Panc1 (cell line): ENCODE results near the gene ZNF578. TPM values are rescaled to one million over a fixed set of nuclear protein-coding genes. Genes with fewer than 3 reads are reported as not detected.

ENCODE experiments used
- ATAC-seq: fragments of 200-7000 bp; cut with Tn5 transposase; 2 replicates; pipeline ENCODE4 v1.9.1; 2020; ENCODE audit warnings: mild to moderate bottlenecking, moderate library complexity
- BruUV-seq: library from RNA; stranded (reverse); fragments of 400-500 nt; replicated peaks from 2 replicates; lab custom pipeline; 2021; lab: Mats Ljungman, UMichigan
- CTCF ChIA-PET: fragments of 300-600 bp; sonication (Branson Sonifier 250); formaldehyde crosslinking; loops from one replicate; lab custom pipeline; 2022; ENCODE audit warnings: antibody characterized with exemption; lab: Charles Lee
- POLR2A ChIA-PET: fragments of 300-600 bp; sonication (Branson Sonifier 250); formaldehyde crosslinking; loops from one replicate; lab custom pipeline; 2022; ENCODE audit warnings: antibody characterized with exemption; lab: Charles Lee
- DNase-seq: peaks from one replicate; pipeline ENCODE4 v3.0.0-alpha.2; 2010; ENCODE audit warnings: low read depth, low spot score
- H3K27ac ChIP-seq: 2 replicates; pipeline ENCODE4 v1.5.1; 2011; ENCODE audit warnings: mild to moderate bottlenecking, low read length, inconsistent platforms
- H3K27me3 ChIP-seq: fragments of 200-500 bp; sonication (Bioruptor generic); 2 replicates; pipeline ENCODE4 v1.6.0; 2014; ENCODE audit warnings: low read length, inconsistent platforms; ENCODE audit not compliant: control insufficient read depth, insufficient read depth
- H3K36me3 ChIP-seq: fragments of 200-500 bp; sonication (Bioruptor generic); 2 replicates; pipeline ENCODE4 v1.5.1; 2014; ENCODE audit warnings: inconsistent platforms, mild to moderate bottlenecking, low read length, moderate library complexity; ENCODE audit not compliant: control insufficient read depth, insufficient read depth
- H3K4me1 ChIP-seq: 2 replicates; pipeline ENCODE4 v1.5.1; 2011; ENCODE audit warnings: inconsistent platforms, mild to moderate bottlenecking, low read length, moderate library complexity; ENCODE audit not compliant: control insufficient read depth, insufficient read depth
- H3K4me3 ChIP-seq, 2 experiments: 2 replicates each; pipeline ENCODE4 v1.5.1; 2011 to 2012; ENCODE audit warnings: low read depth in 2 of 2, low read length in 2 of 2, mild to moderate bottlenecking in 2 of 2, inconsistent platforms in 1 of 2, moderate library complexity in 1 of 2
- H3K9me3 ChIP-seq: fragments of 200-500 bp; sonication (Bioruptor generic); 2 replicates; pipeline ENCODE4 v1.5.1; 2014; ENCODE audit warnings: low read depth, mild to moderate bottlenecking, inconsistent platforms, low read length, moderate library complexity; ENCODE audit not compliant: control insufficient read depth, insufficient read depth
- POLR2AphosphoS5 ChIP-seq: IDR thresholded peaks from 2 replicates; pipeline ENCODE4 v1.6.1; 2012; ENCODE audit warnings: mild to moderate bottlenecking, low read depth, low read length, moderate library complexity
- REST ChIP-seq, 2 experiments: IDR thresholded peaks; 2 replicates each; pipeline ENCODE4 v1.6.1; 2011 to 2012; ENCODE audit warnings: low read depth in 2 of 2, control low read depth in 1 of 2, low read length in 1 of 2, mild to moderate bottlenecking in 1 of 2, moderate library complexity in 1 of 2; ENCODE audit not compliant: insufficient read depth in 1 of 2
- SIN3A ChIP-seq: IDR thresholded peaks from 2 replicates; pipeline ENCODE4 v1.6.1; 2012; ENCODE audit warnings: low read depth, mild to moderate bottlenecking, low read length, moderate library complexity, borderline replicate concordance; ENCODE audit not compliant: insufficient read depth
- TCF7L2 ChIP-seq: IDR thresholded peaks from 2 replicates; pipeline ENCODE4 v1.6.1; 2011; ENCODE audit warnings: mild to moderate bottlenecking, low read depth, low read length, inconsistent platforms
- in situ Hi-C: cut with HindIII; loops from 2 replicates; pipeline ENCODE4 v1.10.0; 2016; ENCODE audit warnings: low sequenced_read_pairs, low pct_unique_long_range_greater_than_20kb
- intact Hi-C: fragments of 100-400 bp; cut with micrococcal nuclease; formaldehyde crosslinking; loops from one replicate; pipeline ENCODE4 v1.10.0; 2022; ENCODE audit not compliant: unreplicated experiment
- total RNA-seq: library from RNA; stranded (reverse); gene quantifications from one replicate; pipeline ENCODE4 v1.2.1, GENCODE V29; 2021; ENCODE audit not compliant: unreplicated experiment
- TF ChIP-seq, protein P1 (sequence below): fragments of 450-650 bp; IDR thresholded peaks from 2 replicates; pipeline ENCODE4 v1.5.1; 2017; ENCODE audit warnings: mild to moderate bottlenecking

The ZNF578 gene
- total RNA-seq, 1 experiment from 2014 or later: not detected

DNA sequence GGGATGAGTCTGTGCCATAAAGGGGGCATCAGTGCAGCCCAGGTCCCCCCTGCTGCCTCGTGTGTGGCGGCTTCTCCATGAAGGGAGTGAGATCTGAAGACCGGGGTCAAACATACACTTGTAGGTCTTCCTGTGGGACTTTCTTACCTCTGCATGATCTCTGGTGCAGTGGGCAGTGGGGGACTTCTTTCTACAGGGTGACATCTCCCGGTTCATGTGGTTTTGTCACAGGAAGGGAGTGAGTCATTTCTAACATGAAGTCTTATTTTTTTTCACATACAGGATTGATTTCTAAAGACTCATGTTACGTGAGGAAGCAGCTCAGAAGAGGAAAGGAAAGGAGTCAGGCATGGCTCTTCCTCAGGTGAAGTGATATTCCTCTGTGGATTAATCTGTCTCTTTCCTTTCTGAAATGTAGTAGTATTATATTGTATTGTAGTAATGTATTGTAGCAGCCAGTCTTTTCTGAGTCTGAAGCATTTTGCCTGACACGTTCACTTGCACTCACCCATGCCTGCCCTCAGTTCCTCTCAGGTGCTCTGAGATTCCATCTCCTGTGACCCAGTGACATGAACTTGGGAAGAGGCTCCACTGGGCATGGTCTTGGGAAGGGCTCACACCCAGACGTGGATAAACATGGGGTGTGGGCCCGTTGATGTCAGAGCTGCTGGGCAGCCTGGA, 89.8 kb downstream of the ZNF578 start:
- Histone ChIP-seq H3K4me1 (no peaks in the 10 kb centered on the region), H3K4me3 (no peak overlapping the region), H3K36me3 (no peaks in the 10 kb centered on the region), H3K27ac (no peak overlapping the region), H3K27me3 (no peaks in the 10 kb centered on the region), H3K9me3 (no peaks in the 10 kb centered on the region)
- DNase-seq: no peak
- in situ Hi-C loops: no loop called here
- no peak for TF ChIP-seq TCF7L2
- TF ChIP-seq, protein P1, sequence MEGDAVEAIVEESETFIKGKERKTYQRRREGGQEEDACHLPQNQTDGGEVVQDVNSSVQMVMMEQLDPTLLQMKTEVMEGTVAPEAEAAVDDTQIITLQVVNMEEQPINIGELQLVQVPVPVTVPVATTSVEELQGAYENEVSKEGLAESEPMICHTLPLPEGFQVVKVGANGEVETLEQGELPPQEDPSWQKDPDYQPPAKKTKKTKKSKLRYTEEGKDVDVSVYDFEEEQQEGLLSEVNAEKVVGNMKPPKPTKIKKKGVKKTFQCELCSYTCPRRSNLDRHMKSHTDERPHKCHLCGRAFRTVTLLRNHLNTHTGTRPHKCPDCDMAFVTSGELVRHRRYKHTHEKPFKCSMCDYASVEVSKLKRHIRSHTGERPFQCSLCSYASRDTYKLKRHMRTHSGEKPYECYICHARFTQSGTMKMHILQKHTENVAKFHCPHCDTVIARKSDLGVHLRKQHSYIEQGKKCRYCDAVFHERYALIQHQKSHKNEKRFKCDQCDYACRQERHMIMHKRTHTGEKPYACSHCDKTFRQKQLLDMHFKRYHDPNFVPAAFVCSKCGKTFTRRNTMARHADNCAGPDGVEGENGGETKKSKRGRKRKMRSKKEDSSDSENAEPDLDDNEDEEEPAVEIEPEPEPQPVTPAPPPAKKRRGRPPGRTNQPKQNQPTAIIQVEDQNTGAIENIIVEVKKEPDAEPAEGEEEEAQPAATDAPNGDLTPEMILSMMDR: no peak
- TF ChIP-seq POLR2AphosphoS5: no peak
- no peak for TF ChIP-seq SIN3A
- no peak for TF ChIP-seq REST (IDR thresholded peaks at IDR 0.05; ENCODE audit: insufficient read depth in 1 of 2, low read depth in 2 of 2, low read length in 1 of 2)
- intact Hi-C loops: no loop called here
- ChIA-PET POLR2A (no interaction called here), CTCF (no interaction called here)
- BruUV-seq: no TSS peak
- no peak for ATAC-seq

DNA sequence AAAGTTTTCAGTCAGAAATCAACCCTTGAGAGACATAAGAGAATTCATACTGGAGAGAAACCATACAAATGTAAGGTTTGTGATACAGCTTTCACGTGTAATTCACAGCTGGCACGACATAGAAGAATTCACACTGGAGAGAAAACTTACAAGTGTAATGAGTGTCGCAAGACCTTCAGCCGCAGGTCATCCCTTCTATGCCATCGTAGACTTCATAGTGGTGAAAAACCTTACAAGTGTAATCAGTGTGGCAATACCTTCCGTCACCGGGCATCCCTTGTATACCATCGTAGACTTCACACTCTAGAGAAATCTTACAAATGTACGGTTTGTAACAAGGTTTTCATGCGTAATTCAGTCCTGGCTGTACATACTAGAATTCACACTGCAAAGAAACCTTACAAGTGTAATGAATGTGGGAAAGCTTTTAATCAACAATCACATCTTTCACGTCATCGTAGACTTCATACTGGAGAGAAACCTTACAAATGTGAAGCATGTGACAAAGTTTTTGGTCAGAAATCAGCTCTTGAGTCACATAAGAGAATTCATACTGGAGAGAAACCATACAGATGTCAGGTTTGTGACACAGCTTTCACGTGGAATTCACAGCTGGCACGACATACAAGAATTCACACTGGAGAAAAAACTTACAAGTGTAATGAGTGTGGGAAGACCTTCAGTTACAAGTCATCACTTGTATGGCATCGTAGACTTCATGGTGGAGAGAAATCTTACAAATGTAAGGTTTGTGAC, 101.0 kb downstream of the ZNF578 start:
- intact Hi-C loops: no loop called here
- Histone ChIP-seq H3K27me3 (no peaks in the 10 kb centered on the region), H3K4me1 (no peaks in the 10 kb centered on the region), H3K4me3 (no peak overlapping the region), H3K36me3 (no peaks in the 10 kb centered on the region), H3K9me3 (peaks cover 36% of the 10 kb centered on the region; the same call in 1 of the 2 replicates), H3K27ac (no peak overlapping the region)
- ATAC-seq: no peak
- CTCF ChIA-PET: no interaction called here
- TF ChIP-seq TCF7L2: no peak
- TF ChIP-seq SIN3A: no peak
- TF ChIP-seq POLR2AphosphoS5: no peak
- no peak for TF ChIP-seq REST (IDR thresholded peaks at IDR 0.05; ENCODE audit: insufficient read depth in 1 of 2, low read depth in 2 of 2, low read length in 1 of 2)
- TF ChIP-seq, protein P1: no peak
- DNase-seq: no peak
- in situ Hi-C loops: no loop called here
- no TSS peak for BruUV-seq
- POLR2A ChIA-PET: interaction anchor here (0.5 kb wide), 1 partner anchor 239 kb away, joined by 3 read pairs; no protein-coding TSS in a partner anchor
